OCI-M1 (cell line): ENCODE measurements around the gene DUXB.

Experiments used
- DNase-seq: peaks from one replicate; lab custom pipeline; 2025; lab: John Stamatoyannopoulos, UW

The DUXB gene

GRCh38 chr16:75701361-75701760 is at the start of gene DUXB:
Gene DUXB, minus strand, starts transcription at chr16:75701461. Its CDS starts 43 bp downstream, at chr16:75701418.
- DNase-seq: no peak

DNA sequence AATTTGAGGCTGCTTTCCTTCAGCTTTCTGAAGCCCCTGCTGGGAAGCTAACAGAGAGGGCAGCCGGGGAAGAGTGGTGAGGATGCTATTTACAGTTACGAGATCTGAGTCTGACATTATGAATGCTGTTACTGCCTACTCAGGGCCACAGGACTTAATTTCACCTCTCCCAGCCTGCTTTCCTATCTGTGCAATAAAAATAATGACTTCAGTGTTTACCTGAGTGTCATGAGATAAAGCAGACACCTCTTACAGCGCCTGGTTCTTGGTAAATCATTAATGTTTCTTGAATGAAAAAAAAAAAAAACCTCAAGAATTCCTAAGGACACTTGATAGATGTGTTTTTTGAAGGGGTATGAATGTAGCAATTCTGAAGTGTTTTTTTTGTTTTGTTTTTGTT is 49.3 kb upstream of the DUXB start:
- DNase-seq: no peak

GRCh38 chr16:75746359-75746758 is 45.1 kb upstream of the DUXB start:
- no peak for DNase-seq

DNA sequence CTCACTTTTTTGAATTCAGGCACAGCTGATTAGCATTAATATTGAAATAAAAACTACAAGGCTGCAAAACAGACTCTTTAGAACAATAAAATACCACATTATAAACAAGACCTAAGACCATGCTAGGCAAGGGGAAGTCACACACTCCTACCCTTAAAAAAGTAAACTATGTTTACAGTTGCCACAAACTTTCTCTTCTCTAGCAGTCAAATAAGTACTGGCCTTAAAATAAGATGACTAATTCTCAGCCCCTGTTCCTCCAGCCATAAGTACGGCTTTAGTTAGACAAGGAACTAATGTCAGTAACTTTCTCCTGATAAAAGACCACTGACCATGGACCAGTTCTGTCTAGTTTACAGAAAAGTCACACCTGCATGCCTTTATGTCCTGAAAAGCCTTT is 44.6 kb upstream of the DUXB start:
- DNase-seq: no peak

DNA sequence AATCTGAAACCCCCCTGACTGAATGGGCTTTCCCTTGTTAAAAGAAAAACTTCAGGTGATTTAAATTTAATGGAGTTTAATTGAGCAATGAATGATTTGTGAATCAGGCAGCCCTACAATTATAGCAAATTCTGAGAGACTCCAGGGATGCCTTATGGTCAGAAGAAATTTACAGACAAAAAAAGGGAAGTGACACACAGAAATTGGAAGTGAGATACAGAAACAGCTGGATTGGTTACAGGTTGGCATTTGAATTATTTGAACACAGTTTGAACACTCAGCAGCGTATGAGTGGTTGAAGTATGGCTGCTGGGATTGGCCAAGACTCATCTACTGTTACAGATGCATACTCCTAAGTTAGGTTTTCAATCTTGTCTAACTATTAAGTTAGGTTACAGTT is 44.0 kb upstream of the DUXB start:
- DNase-seq: no peak

DNA sequence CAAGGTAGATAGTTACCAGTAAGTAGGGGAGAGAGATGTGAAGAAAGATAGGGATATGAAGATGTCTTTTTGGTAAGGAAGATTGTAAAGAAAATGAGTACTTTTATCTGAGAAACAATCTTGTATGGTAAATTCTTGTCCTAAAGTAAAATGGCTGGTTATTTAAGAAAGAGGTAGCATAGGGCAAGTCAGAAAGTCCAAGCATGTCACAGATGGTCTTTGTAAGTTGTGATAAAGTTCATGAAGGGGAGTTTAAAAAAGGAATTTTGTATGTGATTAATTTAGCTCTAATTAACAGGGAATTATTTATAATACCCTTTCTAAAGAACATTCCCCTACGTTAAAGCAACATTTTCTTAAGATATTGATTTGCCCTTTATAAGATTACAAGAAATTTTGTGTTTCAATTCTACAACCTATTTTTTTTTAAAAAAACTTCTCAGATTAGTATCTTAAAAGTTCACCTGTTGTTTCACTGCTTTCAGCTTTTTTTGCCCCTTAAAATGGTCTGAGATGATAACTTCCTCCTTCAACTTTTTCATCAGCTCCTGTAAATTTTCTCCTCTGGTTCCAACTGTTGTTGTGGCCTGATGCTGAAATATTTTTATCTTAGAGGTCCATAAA is 41.3 kb upstream of the DUXB start:
- DNase-seq: peak; percentile 68

GRCh38 chr16:75733305-75734211 is 32.3 kb upstream of the DUXB start:
- DNase-seq: no peak

DNA sequence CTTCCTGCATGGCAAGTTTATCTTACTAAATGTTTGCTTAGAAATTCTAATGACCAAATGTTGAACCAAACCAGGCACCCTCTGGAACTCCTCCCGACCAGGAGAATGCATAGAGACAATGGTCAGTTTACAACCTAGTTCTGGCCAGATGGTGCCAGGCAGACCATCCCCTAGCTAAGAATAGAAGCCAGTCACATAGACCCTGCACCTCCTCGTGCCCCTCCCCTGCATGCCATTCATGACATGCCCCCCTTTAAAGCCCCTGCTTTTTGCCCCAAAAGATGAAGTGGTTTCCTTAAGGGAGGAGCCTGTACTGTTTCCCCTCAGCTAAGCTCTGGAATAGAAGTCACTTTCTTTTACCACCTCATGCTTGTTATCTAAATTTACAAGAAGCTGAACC is 31.6 kb upstream of the DUXB start:
- no peak for DNase-seq

- DNase-seq: no peak
Observed at GRCh38 chr16:75727221-75727620, 26.0 kb upstream of the DUXB start.

- DNase-seq: no peak
Observed at GRCh38 chr16:75726390-75726789, 25.1 kb upstream of the DUXB start, which contains the start of gene CPHXL. Gene CPHXL, minus strand, starts transcription at chr16:75726490. Its CDS starts 48 bp downstream, at chr16:75726442.

- no peak for DNase-seq
Observed at GRCh38 chr16:75718452-75718851, 17.2 kb upstream of the DUXB start.

- DNase-seq: no peak
Observed at GRCh38 chr16:75714661-75715060, 13.4 kb upstream of the DUXB start.

DNA sequence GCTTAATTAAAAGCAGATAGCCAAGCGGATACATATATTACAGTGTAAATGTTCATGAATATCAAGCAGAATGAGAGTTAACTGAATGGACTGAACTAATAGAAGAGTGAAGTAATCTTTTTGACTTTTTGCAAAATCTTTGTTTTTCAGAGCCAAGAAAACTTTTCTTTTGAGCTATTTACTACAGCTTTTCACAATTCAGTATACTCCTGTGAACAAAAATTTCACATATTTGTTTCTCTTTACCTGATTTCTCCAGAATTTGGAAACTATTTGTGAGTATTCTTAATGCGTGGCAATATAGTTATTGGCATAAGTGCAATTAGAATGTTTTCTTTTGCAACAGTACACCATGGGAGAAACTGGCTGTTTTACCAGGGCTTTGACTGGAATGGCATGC is 9.1 kb upstream of the DUXB start:
- DNase-seq: peak; percentile 14

GRCh38 chr16:75703306-75703705 is 2.0 kb upstream of the DUXB start:
- no peak for DNase-seq

GRCh38 chr16:75702242-75702641 is 981 bp upstream of the DUXB start:
- DNase-seq: peak; percentile 70

DNA sequence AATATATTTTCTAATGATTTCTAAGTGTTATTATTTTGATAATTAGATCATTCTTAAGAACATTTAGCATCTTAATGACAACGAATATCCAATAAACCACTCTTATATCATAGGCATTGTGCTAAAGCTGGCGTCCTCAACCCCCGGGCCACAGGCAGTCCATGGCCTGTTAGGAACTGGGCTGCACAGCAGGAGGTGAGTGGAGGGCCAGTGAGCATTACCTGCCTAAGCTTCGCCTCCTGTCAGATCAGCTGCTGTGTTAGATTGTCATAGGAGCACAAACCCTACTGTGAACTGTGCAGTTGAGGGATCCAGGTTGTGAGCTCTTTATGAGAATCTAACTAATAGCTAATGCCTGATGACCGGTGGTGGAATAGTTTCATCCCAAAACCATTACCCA is 3.7 kb downstream of the DUXB start:
- no peak for DNase-seq

DNA sequence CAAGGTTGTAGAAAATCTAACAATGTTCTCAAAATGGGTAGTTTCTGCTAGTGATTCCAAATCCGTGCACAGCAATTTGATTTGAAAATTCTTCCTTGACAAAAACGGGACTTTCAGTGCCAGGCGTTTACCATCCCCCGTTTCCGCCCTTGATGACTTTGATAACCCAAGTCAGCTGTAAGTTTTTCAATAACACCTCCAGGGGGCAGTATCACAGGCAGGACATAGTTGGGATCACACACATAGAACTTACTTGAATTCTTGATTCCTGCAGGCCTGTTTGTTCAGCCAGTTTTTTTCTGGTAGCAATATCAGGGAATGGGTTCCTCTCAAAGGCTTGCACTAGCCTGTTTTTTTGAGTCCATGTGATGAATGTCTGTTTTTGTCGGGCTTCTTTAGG is 5.6 kb downstream of the DUXB start:
- DNase-seq: peak; percentile 22

GRCh38 chr16:75687361-75687760 is 13.9 kb downstream of the DUXB start:
- no peak for DNase-seq

DNA sequence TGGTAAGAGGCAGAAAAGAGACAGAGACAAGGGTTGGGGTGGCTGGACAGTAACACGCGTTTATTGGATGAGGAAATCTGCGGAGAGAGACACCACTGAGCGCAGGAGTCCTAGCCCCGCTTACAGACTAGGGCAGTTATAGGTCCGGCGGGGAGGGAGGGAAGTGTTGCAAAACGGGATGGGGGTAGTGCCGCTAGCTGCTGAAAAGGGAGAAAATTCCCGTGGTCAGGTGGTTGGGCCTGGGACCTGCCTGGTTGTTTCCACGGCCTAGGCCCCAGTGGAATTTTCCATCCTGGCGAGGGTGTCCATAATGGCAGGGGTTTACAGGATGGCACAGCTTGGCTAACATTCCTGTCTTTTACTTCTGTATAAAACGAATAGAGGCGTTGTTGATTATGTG is 19.0 kb downstream of the DUXB start:
- no peak for DNase-seq

DNA sequence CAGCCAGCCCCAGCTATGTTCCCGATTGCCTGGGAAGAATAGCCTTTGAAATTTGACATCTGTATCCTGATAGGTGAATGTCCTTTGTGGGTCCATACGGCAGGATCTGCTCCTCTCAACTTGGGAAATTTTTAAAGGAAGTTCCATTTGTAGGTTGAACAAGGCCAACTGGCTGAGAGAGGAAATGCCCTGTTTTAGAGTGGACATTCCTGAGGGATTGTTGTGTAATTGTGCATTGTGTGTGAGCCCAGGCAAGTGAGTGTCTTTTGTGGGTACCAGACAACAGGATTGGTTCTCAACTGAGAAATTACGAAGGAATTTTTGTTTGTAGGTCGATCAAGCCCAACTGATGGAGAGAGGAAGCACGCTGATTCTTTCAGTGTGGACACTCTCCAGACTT is 21.9 kb downstream of the DUXB start:
- DNase-seq: no peak

DNA sequence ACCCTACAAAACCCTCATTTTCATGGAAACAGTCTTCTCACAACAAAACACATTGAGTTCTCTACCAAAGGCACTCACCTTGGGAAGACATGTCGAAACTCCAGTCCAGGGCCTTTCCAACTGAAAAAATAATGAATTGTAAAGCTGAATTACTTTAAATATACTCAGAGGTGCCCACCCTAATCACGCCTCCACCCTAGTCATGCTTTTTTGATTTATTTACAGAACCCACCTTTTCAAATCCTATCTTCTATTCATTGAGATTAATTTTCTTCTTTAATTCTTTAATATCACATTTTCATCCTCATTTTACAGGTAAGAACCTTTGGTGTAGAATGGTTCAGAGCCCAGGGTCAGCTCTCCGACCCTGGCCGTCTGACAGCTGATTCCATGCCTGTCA is 24.4 kb downstream of the DUXB start, which contains the start of gene CPHXL2:
TSS of gene CPHXL2 (minus strand) at position 101 of the 400 bp plus-strand sequence. CDS start at position 91, 10 bp downstream.
- no peak for DNase-seq

DNA sequence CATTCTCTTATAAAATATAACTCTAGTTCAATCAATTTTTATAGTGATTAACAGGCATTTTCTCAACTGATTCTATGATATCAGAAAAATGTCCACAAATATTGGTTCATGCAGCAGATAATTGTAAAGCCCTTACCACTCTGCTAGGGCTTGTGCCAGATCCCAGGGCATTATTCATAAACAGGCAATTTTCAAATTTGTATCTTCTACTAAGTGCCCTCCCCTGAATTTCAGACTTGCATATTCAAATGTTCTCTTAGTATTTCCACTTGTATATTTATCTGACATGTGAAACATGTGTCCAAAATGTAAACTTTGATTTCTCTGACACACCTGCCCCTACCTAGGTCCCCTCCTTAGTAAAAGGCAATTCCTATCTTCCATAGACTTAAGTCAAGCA is 33.8 kb downstream of the DUXB start:
- DNase-seq: no peak

DNA sequence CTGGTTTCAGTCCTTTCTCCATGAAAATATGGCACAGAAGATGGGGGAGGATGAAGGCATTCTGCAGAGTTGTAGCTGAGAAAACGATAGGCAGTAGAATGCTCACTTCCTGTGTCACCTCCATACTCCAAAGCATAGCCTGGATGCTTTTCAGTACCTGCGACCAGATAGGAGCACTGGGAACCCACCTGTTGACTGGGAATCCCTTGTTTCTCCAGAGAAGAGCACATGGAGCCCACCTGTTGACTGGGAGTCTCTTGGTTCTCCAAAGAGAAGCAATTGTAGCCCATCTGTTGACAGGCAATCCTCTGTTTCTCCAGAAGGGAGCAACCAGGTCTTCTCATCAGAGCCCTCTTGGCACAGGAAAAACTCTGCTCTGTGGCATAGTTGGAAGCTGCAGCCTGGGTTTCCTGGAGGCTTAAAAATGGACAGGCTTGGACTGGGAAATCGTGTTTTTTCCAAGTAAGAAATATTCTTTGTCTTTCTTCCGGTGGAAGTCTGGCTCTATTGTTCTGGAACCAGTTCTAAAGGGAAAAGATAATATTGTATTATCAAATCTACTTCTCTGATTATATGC is 40.4 kb downstream of the DUXB start:
- no peak for DNase-seq
